Endodermal cell (in vitro differentiated cells): Measurements from ENCODE around the gene RAB44. TPM values are rescaled to one million over a fixed set of nuclear protein-coding genes. Genes with fewer than 3 reads are reported as not detected.

Experiments used
- DNase-seq: peaks from one replicate; pipeline ENCODE4 v3.0.0-alpha.2; 2017
- H3K27ac ChIP-seq: 2 replicates; pipeline ENCODE4 v1.5.1; 2013; ENCODE audit warnings: mild to moderate bottlenecking, low read depth, low read length, moderate library complexity
- H3K27me3 ChIP-seq: 2 replicates; pipeline ENCODE4 v1.6.1; 2013; ENCODE audit warnings: mild to moderate bottlenecking, low read length, moderate library complexity; ENCODE audit not compliant: insufficient read depth, control insufficient read depth, poor library complexity, severe bottlenecking
- H3K36me3 ChIP-seq: 2 replicates; pipeline ENCODE4 v1.7.0; 2013; ENCODE audit warnings: mild to moderate bottlenecking, low read length, moderate library complexity; ENCODE audit not compliant: control insufficient read depth, insufficient read depth
- H3K4me1 ChIP-seq: one replicate; pipeline ENCODE4 v1.7.0; 2013; ENCODE audit warnings: low read length; ENCODE audit not compliant: control insufficient read depth, insufficient read depth
- H3K4me3 ChIP-seq: 2 replicates; pipeline ENCODE4 v1.5.1; 2013; ENCODE audit warnings: mild to moderate bottlenecking, low read length, moderate library complexity
- H3K9ac ChIP-seq: 2 replicates; pipeline ENCODE4 v1.6.1; 2013; ENCODE audit warnings: mild to moderate bottlenecking, low read length, moderate library complexity; ENCODE audit not compliant: poor library complexity, severe bottlenecking; ENCODE audit errors: extremely low read depth
- H3K9me3 ChIP-seq: 2 replicates; pipeline ENCODE4 v1.6.1; 2013; ENCODE audit warnings: mild to moderate bottlenecking, low read length, moderate library complexity; ENCODE audit not compliant: control insufficient read depth
- H3K27ac Mint-ChIP-seq: 2 replicates; pipeline ENCODE4 v1.8.0; 2020; ENCODE audit warnings: mixed read lengths
- H3K27me3 Mint-ChIP-seq: 2 replicates; pipeline ENCODE4 v1.8.0; 2021; ENCODE audit warnings: mild to moderate bottlenecking, mixed read lengths; ENCODE audit not compliant: insufficient read depth
- H3K36me3 Mint-ChIP-seq: 2 replicates; pipeline ENCODE4 v1.8.0; 2020; ENCODE audit warnings: low read depth, mixed read lengths
- H3K4me1 Mint-ChIP-seq: 2 replicates; pipeline ENCODE4 v1.8.0; 2020; ENCODE audit warnings: mixed read lengths
- H3K4me3 Mint-ChIP-seq: 2 replicates; pipeline ENCODE4 v1.8.0; 2020; ENCODE audit warnings: mild to moderate bottlenecking, moderate library complexity, mixed read lengths
- H3K9me3 Mint-ChIP-seq: 2 replicates; pipeline ENCODE4 v1.8.0; 2020; ENCODE audit warnings: mild to moderate bottlenecking, mixed read lengths
- WGBS, 2 experiments: methylation state at CpG; one replicate each; pipeline versions ENCODE4 v1.1.5 to v1.1.7; 2013; ENCODE audit warnings: missing lambda C conversion rate in 2 of 2, mixed read lengths in 1 of 2; ENCODE audit not compliant: insufficient coverage in 1 of 2, insufficient read length in 1 of 2; 5-methylcytosine and 5-hydroxymethylcytosine counted together
- total RNA-seq, 2 donors: library from RNA; stranded (reverse); fragmentation: NEBNext Ultra II Directional in 1 of 2; extraction: Animal tissue kit (Norgen Biotek cat#: 25700) in 1 of 2; gene quantifications; 2 replicates in 1 of 2; 3 replicates in 1 of 2; pipeline ENCODE4 v1.2.1, GENCODE V29; 2021
- TF ChIP-seq, protein P1 (sequence below): fragments of 200-600 bp; sonication (generic); conservative IDR thresholded peaks from 2 replicates; pipeline ENCODE4 v1.5.0; 2021; ENCODE audit warnings: antibody characterized with exemption, mild to moderate bottlenecking

The RAB44 gene
- total RNA-seq, 2 donors from 2014 or later = not detected

GRCh38 chr6:36719126-36719525 lies 21.5 kb downstream of the RAB44 start:
- Mint-ChIP-seq H3K4me3 (no peak overlapping the region), H3K4me1 (no peaks in the 10 kb centered on the region), H3K27ac (no peak overlapping the region), H3K9me3 (no peaks in the 10 kb centered on the region), H3K27me3 (no peaks in the 10 kb centered on the region), H3K36me3 (no peaks in the 10 kb centered on the region)
- TF ChIP-seq, protein P1, sequence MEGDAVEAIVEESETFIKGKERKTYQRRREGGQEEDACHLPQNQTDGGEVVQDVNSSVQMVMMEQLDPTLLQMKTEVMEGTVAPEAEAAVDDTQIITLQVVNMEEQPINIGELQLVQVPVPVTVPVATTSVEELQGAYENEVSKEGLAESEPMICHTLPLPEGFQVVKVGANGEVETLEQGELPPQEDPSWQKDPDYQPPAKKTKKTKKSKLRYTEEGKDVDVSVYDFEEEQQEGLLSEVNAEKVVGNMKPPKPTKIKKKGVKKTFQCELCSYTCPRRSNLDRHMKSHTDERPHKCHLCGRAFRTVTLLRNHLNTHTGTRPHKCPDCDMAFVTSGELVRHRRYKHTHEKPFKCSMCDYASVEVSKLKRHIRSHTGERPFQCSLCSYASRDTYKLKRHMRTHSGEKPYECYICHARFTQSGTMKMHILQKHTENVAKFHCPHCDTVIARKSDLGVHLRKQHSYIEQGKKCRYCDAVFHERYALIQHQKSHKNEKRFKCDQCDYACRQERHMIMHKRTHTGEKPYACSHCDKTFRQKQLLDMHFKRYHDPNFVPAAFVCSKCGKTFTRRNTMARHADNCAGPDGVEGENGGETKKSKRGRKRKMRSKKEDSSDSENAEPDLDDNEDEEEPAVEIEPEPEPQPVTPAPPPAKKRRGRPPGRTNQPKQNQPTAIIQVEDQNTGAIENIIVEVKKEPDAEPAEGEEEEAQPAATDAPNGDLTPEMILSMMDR = no peak
- no peaks in the 10 kb centered on the region for H3K36me3 ChIP-seq
- no peaks in the 10 kb centered on the region for H3K27me3 ChIP-seq
- no peak overlapping the region for H3K9ac ChIP-seq
- H3K27ac ChIP-seq = no peak overlapping the region
- no peaks in the 10 kb centered on the region for H3K9me3 ChIP-seq
- DNase-seq = no peak
- no peak overlapping the region for H3K4me3 ChIP-seq
- 91 to 100% methylated on average over 1 to 7 of the region's 7 CpGs for WGBS, 2 experiments
- no peaks in the 10 kb centered on the region for H3K4me1 ChIP-seq

DNA sequence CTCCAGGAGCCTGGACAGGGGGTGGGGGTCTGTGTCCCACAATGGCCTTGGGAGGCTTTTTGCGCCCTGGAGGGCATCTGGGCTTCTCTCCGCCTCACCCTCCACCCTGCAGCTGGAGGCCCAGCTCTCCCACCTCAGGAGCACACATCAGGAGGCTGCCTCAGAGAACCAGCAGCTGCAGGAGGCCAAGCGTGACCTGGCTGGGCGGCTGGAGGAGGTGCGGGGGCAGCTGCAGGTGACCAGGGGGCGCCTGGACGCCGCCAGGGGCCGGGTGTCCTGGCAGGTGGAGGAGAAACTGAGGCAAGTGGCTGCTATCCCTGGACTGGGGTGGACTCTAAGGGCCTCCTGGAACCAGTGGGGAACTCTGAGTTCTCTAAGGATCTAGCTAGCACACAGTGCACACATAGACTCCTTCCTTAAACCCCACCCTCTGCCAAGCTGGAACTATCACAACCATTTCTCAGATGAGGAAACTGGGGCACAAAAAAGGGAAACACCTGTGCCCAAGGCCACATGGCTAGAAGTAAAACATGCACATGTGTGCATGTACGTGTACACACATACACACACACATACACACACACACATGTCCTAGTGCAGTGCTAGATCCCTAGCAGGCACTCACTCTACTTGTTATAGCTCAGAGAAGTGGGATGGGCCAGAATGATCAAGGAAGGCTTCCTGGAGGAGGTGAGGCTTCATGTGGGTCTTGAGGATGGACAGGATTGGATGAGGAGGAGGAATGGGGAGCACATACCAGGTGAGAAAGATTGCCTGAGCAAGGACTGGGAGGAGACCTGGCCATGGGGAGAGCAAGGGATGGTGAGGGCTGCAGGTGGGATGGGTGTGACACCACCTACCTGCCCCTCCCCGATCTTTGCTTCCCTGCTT lies 22.9 kb downstream of the RAB44 start:
- Mint-ChIP-seq H3K27me3 (no peaks in the 10 kb centered on the region), H3K4me1 (peaks cover 1% of the 10 kb centered on the region), H3K36me3 (no peaks in the 10 kb centered on the region), H3K9me3 (no peaks in the 10 kb centered on the region), H3K4me3 (no peak overlapping the region), H3K27ac (no peak overlapping the region)
- Histone ChIP-seq H3K9me3 (no peaks in the 10 kb centered on the region), H3K27ac (no peak overlapping the region), H3K27me3 (no peaks in the 10 kb centered on the region), H3K36me3 (no peaks in the 10 kb centered on the region), H3K4me3 (no peak overlapping the region), H3K9ac (no peak overlapping the region), H3K4me1 (no peaks in the 10 kb centered on the region)
- TF ChIP-seq, protein P1 = no peak
- 90 to 100% methylated on average over 5 to 11 of the region's 11 CpGs for WGBS, 2 experiments
- DNase-seq = peak; percentile 32

- Mint-ChIP-seq H3K27me3 (no peaks in the 10 kb centered on the region), H3K9me3 (no peaks in the 10 kb centered on the region), H3K4me3 (no peak overlapping the region), H3K36me3 (no peaks in the 10 kb centered on the region), H3K4me1 (peaks cover 1% of the 10 kb centered on the region), H3K27ac (no peak overlapping the region)
- no peaks in the 10 kb centered on the region for H3K36me3 ChIP-seq
- TF ChIP-seq, protein P1 = no peak
- H3K4me1 ChIP-seq = no peaks in the 10 kb centered on the region
- WGBS, 2 experiments = 93% methylated on average over 6 to 15 of the region's 15 CpGs
- H3K4me3 ChIP-seq = no peak overlapping the region
- no peak overlapping the region for H3K9ac ChIP-seq
- no peak for DNase-seq
- H3K27ac ChIP-seq = no peak overlapping the region
- no peaks in the 10 kb centered on the region for H3K27me3 ChIP-seq
- H3K9me3 ChIP-seq = no peaks in the 10 kb centered on the region
Measured at GRCh38 chr6:36721369-36722140, 23.9 kb downstream of the RAB44 start.
